Naive thymus-derived CD4-positive, alpha-beta T cell (primary cell): ENCODE results near the gene GNG7. TPM values are rescaled to one million over a fixed set of nuclear protein-coding genes. Genes with fewer than 3 reads are reported as not detected.
A peak's percentile ranks its signal among the peaks of the same experiment; 100 is the strongest.

Experiments used
- ATAC-seq: fragments of 150-1000 bp; cut with Tn5 transposase; 2 replicates; pipeline ENCODE4 v1.10.0; 2021; ENCODE audit warnings: mild to moderate bottlenecking, moderate library complexity
- CTCF ChIA-PET: fragments of 350-600 bp; sonication (Branson Sonifier 250); formaldehyde crosslinking; loops from one replicate; lab custom pipeline; 2021; ENCODE audit warnings: antibody characterized with exemption; lab: Charles Lee
- POLR2A ChIA-PET: fragments of 350-600 bp; sonication (Branson Sonifier 250); formaldehyde crosslinking; loops from one replicate; lab custom pipeline; 2021; ENCODE audit warnings: antibody characterized with exemption, inconsistent platforms; lab: Charles Lee
- DNase-seq, 9 donors: peaks; one replicate each; pipeline versions ENCODE4 v3.0.0 to v3.0.0-alpha.2; 2020 to 2022; ENCODE audit warnings: mixed read lengths in 1 of 9
- H3K27ac ChIP-seq: one replicate; pipeline ENCODE4 v1.7.0; 2013; ENCODE audit warnings: mild to moderate bottlenecking, low read depth, low read length, moderate library complexity
- H3K27me3 ChIP-seq, 2 donors: one replicate each; pipeline ENCODE4 v1.7.0; 2013; ENCODE audit warnings: low read length in 2 of 2, mild to moderate bottlenecking in 2 of 2, moderate library complexity in 2 of 2; ENCODE audit not compliant: control insufficient read depth in 2 of 2, insufficient read depth in 2 of 2
- H3K36me3 ChIP-seq, 3 experiments: 1 replicate in 2 of 3; 2 replicates in 1 of 3; pipeline ENCODE4 v1.7.0; 2013; ENCODE audit warnings: low read length in 3 of 3, mild to moderate bottlenecking in 3 of 3, moderate library complexity in 1 of 3; ENCODE audit not compliant: insufficient read depth in 3 of 3, control insufficient read depth in 2 of 3
- H3K4me1 ChIP-seq, 2 donors: one replicate each; pipeline ENCODE4 v1.7.0; 2013; ENCODE audit warnings: low read length in 2 of 2, mild to moderate bottlenecking in 2 of 2, moderate library complexity in 1 of 2; ENCODE audit not compliant: control insufficient read depth in 2 of 2, insufficient read depth in 2 of 2
- H3K4me3 ChIP-seq: 2 replicates; pipeline ENCODE4 v1.7.0; 2013; ENCODE audit warnings: mild to moderate bottlenecking, low read length
- H3K9me3 ChIP-seq, 3 experiments: 1 replicate in 2 of 3; 2 replicates in 1 of 3; pipeline ENCODE4 v1.7.0; 2013; ENCODE audit warnings: low read length in 3 of 3; ENCODE audit not compliant: control insufficient read depth in 2 of 3
- H3K27ac Mint-ChIP-seq, 9 donors: one replicate each; pipeline ENCODE4 v1.8.0; 2020 to 2022; ENCODE audit warnings: mixed read lengths in 9 of 9, mild to moderate bottlenecking in 8 of 9, moderate library complexity in 5 of 9, inconsistent platforms in 2 of 9
- H3K27me3 Mint-ChIP-seq, 5 donors: one replicate each; pipeline ENCODE4 v1.8.0; 2021 to 2022; ENCODE audit warnings: mixed read lengths in 5 of 5, mild to moderate bottlenecking in 1 of 5
- H3K36me3 Mint-ChIP-seq, 5 donors: one replicate each; pipeline ENCODE4 v1.8.0; 2020 to 2022; ENCODE audit warnings: mixed read lengths in 5 of 5, mild to moderate bottlenecking in 3 of 5, inconsistent platforms in 1 of 5
- H3K4me1 Mint-ChIP-seq, 7 donors: one replicate each; pipeline ENCODE4 v1.8.0; 2020 to 2022; ENCODE audit warnings: mixed read lengths in 7 of 7, mild to moderate bottlenecking in 3 of 7, inconsistent platforms in 1 of 7
- H3K4me3 Mint-ChIP-seq, 10 donors: one replicate each; pipeline ENCODE4 v1.8.0; 2020 to 2022; ENCODE audit warnings: mild to moderate bottlenecking in 10 of 10, mixed read lengths in 10 of 10, moderate library complexity in 6 of 10, inconsistent platforms in 2 of 10
- H3K9me3 Mint-ChIP-seq, 11 donors: one replicate each; pipeline ENCODE4 v1.8.0; 2020 to 2022; ENCODE audit warnings: mixed read lengths in 11 of 11, mild to moderate bottlenecking in 4 of 11, inconsistent platforms in 1 of 11, moderate library complexity in 1 of 11
- intact Hi-C, 2 donors: fragments of 100-400 bp; cut with micrococcal nuclease; formaldehyde crosslinking; loops; one replicate each; pipeline ENCODE4 v1.15.1; 2023
- polyA plus RNA-seq, 2 donors: library from polyadenylated mRNA; unstranded; fragments of 300-500 nt; fragmentation: Illumina TruSeq; gene quantifications; one replicate each; pipeline ENCODE4 v1.2.3, GENCODE V29; 2021
- total RNA-seq, 6 experiments: library from RNA in 5 of 6; stranded (reverse) in 5 of 6; gene quantifications; 1 replicate in 5 of 6; 2 replicates in 1 of 6; pipeline ENCODE4 v1.2.3 and lab custom pipeline; 2021 to 2026

The GNG7 gene
- total and polyA plus RNA-seq, 7 experiments from 2014 or later = 0.31 to 6.8 (median 4.7) TPM

DNA sequence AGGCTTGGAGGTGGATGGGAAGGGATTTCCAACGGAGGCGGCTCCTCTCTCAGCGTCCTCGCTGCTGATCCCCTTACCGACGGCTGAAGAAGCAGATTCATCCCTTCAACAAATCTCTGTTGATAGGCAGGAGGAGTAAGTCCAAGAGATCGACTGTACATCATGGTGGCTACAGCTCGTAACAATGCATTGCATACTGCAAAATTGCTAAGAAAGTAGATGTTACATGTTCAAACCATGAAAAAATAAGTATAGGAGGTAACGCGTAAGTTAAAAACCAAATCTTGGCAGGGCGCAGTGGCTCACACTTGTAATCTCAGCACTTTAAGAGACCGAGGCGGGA, 37.8 kb upstream of the GNG7 start:
- H3K4me1 ChIP-seq = peaks cover 7 to 8% of the 10 kb centered on the region in 2 donors
- peak overlapping the region in 3 of 9 donors; percentile 32 to 43 (median 33) for H3K27ac Mint-ChIP-seq
- no peaks in the 10 kb centered on the region for H3K9me3 ChIP-seq
- intact Hi-C loops = loop anchor here (1.0 to 2.0 kb wide), 7 partner anchors 9 to 313 kb away; partner anchors contain the start of genes GNG7 (in 1 of the 2), SGTA (in 1 of the 2), THOP1 (in 1 of the 2) and TIMM13 (in 1 of the 2)
- H3K4me3 ChIP-seq = peak overlapping the region; percentile 72
- H3K27me3 ChIP-seq = no peaks in the 10 kb centered on the region
- no peaks in the 10 kb centered on the region for H3K9me3 Mint-ChIP-seq
- CTCF ChIA-PET = interaction anchor here (1.4 kb wide), 1 partner anchor 43 kb away, joined by 4 read pairs; the partner anchor contains the start of gene SGTA
- DNase-seq (no peak), ATAC-seq (no peak)
- peaks cover 6 to 18% (median 14%) of the 10 kb centered on the region in 5 donors for H3K27me3 Mint-ChIP-seq
- H3K27ac ChIP-seq = no peak overlapping the region
- peaks cover 0 to 24% (median 0%) of the 10 kb centered on the region in 3 experiments for H3K36me3 ChIP-seq
- H3K4me3 Mint-ChIP-seq = peak overlapping the region; percentile 80 to 90 (median 86)
- H3K36me3 Mint-ChIP-seq = peaks cover 0 to 22% (median 19%) of the 10 kb centered on the region in 5 donors
- peaks cover 5 to 29% (median 24%) of the 10 kb centered on the region in 7 donors for H3K4me1 Mint-ChIP-seq
- POLR2A ChIA-PET = interaction anchor here (1.0 kb wide), 1 partner anchor 101 kb away, joined by 3 read pairs; the partner anchor contains the start of gene ZNF555

DNA sequence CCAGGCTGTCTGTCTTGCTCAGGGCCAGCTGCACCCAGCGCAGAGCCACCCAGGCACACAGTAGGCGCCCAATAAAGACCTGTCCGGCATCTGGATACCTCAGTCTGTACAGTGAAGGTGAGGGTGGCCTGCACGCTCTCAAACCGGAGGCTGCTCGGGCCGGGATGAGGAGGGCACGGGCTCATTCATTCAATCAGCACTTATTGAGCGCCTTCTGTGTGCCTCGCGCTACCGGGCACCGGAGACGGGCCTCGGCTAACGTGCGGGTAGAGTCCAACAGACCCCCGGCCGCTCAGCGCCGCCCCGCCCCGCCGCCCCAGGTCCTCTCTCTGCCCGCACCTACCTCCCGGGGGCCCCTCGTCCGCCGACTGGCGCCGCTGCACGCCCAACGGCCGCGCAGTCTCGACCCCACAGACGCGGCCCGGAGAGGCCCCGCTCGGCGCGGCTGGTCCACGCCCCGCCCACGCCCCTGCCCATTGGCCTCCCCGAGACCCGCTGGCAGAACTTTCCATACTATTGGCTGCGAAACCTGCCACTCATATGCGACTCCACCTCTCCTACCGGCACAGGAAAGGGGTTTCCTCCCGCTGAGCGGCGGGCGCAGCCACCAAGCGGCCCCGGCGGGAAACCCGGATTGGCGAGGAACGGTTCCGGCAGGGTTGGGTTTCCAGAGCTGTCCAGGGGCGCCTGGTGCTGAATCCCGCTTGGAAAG, 37.3 kb upstream of the GNG7 start, which contains the start of gene SLC39A3:
TSS of gene SLC39A3 (minus strand) at position 416 of the 712 bp plus-strand sequence. CDS start 2,760 bp downstream, outside the sequence.
- Mint-ChIP-seq H3K27me3 (peaks cover 6 to 18% (median 14%) of the 10 kb centered on the region in 5 donors), H3K9me3 (no peaks in the 10 kb centered on the region), H3K27ac (peak within 1 kb of the TSS in 8 of 9 donors; percentile 36 to 87 (median 72)), H3K4me1 (peaks cover 8 to 29% (median 24%) of the 10 kb centered on the region in 7 donors), H3K36me3 (peaks cover 2 to 24% (median 23%) of the 10 kb centered on the region in 5 donors), H3K4me3 (peak within 1 kb of the TSS; percentile 80 to 90 (median 86))
- CTCF ChIA-PET = interaction anchor here (0.7 to 1.4 kb wide), 3 partner anchors 8 to 82 kb away, joined by 3 to 4 read pairs (median 4); partner anchors contain the start of gene SGTA
- Histone ChIP-seq H3K27ac (peak within 1 kb of the TSS; percentile 82), H3K4me1 (peaks cover 7 to 8% of the 10 kb centered on the region in 2 donors), H3K36me3 (peaks cover 0 to 29% (median 0%) of the 10 kb centered on the region in 3 experiments), H3K27me3 (no peaks in the 10 kb centered on the region), H3K9me3 (no peaks in the 10 kb centered on the region), H3K4me3 (peak within 1 kb of the TSS; percentile 72)
- intact Hi-C loops = loop anchor here (1.0 to 2.0 kb wide), 7 partner anchors 10 to 312 kb away; partner anchors contain the start of genes GNG7 (in 1 of the 2), SGTA (in 1 of the 2), THOP1 (in 1 of the 2) and TIMM13 (in 1 of the 2)
- ATAC-seq = peak; percentile 100
- POLR2A ChIA-PET = interaction anchor here (0.6 to 1.0 kb wide), 3 partner anchors 28 to 101 kb away, joined by 3 read pairs; partner anchors contain the start of gene ZNF555
- peak; percentile 94 to 99 (median 98) for DNase-seq

DNA sequence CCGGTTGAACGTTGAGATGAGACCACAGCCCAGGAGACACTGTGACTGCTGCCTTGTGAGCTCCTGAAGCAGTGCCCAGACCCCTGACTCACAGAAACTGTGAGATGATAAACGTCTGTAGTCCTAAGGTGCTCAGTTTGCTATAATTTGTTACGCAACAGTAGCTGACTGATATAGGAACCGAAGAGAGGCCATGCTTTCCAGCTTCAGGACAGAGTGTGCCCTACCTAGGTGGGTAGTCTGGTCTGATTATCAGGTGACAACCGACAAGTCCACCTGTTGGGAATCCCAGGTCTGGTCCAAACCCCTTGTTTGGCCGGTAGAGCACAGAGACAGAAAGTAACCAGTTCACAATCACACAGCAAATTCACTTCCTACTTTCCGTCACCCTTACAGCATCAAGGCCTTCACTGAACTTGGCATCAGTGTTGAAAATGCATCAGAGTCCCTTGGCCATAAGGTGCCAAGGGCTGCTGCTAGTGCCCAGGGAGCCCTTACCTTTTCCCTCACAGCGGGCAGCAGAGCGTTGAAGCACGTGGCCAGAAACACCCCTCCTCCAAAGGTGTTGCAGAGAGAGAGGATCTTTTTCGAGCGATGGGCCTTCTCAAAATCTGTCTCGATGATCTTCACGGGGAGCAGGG, 34.2 kb upstream of the GNG7 start:
- H3K4me3 ChIP-seq = no peak overlapping the region
- Mint-ChIP-seq H3K27me3 (peaks cover 0 to 5% (median 0%) of the 10 kb centered on the region in 5 donors), H3K4me3 (peak overlapping the region in 4 of 10 donors; percentile 7 to 58 (median 38)), H3K4me1 (peaks cover 10 to 37% (median 24%) of the 10 kb centered on the region in 7 donors), H3K36me3 (peaks cover 6 to 32% (median 25%) of the 10 kb centered on the region in 5 donors), H3K9me3 (no peaks in the 10 kb centered on the region), H3K27ac (no peak overlapping the region)
- H3K9me3 ChIP-seq = no peaks in the 10 kb centered on the region
- ChIA-PET CTCF (interaction anchor here (0.5 to 1.1 kb wide), 2 partner anchors 13 to 1133 kb away, joined by 4 read pairs; no protein-coding TSS in a partner anchor), POLR2A (no interaction called here)
- ATAC-seq = no peak
- H3K27me3 ChIP-seq = no peaks in the 10 kb centered on the region
- intact Hi-C loops = no loop called here
- H3K4me1 ChIP-seq = peaks cover 7 to 8% of the 10 kb centered on the region in 2 donors
- DNase-seq = no peak
- H3K27ac ChIP-seq = no peak overlapping the region
- peaks cover 0 to 50% (median 0%) of the 10 kb centered on the region in 3 experiments for H3K36me3 ChIP-seq

DNA sequence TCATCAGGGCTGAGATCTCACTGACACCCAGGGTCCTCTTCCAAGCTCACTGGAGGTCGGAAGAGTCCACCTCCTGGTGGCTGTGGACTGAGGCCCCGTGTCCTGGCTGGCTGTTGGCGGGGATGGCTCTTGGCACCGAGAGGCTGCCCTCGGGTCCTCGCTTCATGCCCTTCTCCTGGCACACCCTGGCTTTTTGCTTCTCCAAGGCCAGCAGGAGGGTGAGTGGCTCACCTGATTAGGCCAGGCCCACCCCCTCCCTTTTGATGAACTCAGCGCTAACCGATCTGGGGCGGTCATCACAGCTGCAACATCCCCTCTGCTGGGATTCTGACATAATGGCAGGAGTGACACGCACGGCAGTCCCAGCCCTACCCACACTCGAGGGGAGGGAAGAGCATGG, 32.9 kb upstream of the GNG7 start:
- no peaks in the 10 kb centered on the region for H3K27me3 Mint-ChIP-seq

DNA sequence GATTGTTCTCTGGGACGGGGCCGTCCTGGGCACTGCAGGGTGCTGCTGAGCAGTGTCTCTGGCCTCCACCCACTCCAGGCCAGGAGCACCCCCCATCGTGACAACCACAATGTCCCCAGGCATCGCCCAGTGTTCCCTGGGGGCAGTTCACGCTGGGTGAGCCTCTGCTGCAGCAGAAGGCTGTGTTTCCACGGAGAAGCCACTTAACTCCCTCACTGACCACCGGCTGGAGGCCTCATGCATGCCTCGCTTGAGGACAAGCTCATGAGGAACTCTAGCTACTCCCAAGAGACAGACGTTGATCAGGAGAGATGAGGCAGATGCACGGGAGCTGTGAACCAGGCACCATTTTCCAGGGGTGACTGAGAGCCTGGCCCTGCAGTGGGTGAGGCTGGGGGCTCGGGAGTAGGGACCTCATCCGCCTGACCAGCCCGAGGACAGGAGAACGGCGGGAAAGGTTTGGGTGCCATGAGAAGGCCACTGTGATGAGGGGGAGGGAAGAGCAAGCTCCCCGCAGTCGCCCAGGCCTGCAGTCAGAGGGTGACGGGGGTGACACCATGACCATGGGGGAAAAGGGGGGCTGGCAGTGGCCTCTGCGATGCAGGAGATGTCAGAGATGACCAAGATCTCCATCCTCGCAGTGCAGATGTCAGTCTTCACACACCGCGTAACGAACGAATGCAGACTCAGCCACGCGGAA, 32.2 kb upstream of the GNG7 start:
- Mint-ChIP-seq H3K9me3 (no peaks in the 10 kb centered on the region), H3K4me1 (peaks cover 5 to 32% (median 19%) of the 10 kb centered on the region in 7 donors), H3K27me3 (no peaks in the 10 kb centered on the region), H3K36me3 (peaks cover 6 to 32% (median 25%) of the 10 kb centered on the region in 5 donors), H3K4me3 (peak overlapping the region in 2 of 10 donors; percentile 25 to 37), H3K27ac (no peak overlapping the region)
- Histone ChIP-seq H3K4me3 (no peak overlapping the region), H3K27ac (no peak overlapping the region), H3K9me3 (no peaks in the 10 kb centered on the region), H3K4me1 (peaks cover 3 to 7% of the 10 kb centered on the region in 2 donors), H3K27me3 (no peaks in the 10 kb centered on the region), H3K36me3 (peaks cover 0 to 52% (median 0%) of the 10 kb centered on the region in 3 experiments)
- intact Hi-C loops = no loop called here
- ATAC-seq (no peak), DNase-seq (no peak)
- POLR2A ChIA-PET = no interaction called here
- CTCF ChIA-PET = interaction anchor here (0.7 kb wide), 1 partner anchor 755 kb away, joined by 3 read pairs; no protein-coding TSS in a partner anchor

More for the DNA sequence above, 32.9 kb upstream of the GNG7 start:
- CTCF ChIA-PET = interaction anchor here (0.6 kb wide), 1 partner anchor 45 kb away, joined by 5 read pairs; no protein-coding TSS in a partner anchor
- H3K4me1 ChIP-seq = peaks cover 7% of the 10 kb centered on the region in 2 donors
- ATAC-seq (no peak), DNase-seq (no peak)
- intact Hi-C loops = no loop called here
- POLR2A ChIA-PET = interaction anchor here (0.6 kb wide), 1 partner anchor 19 kb away, joined by 3 read pairs; no protein-coding TSS in a partner anchor
- peaks cover 6 to 32% (median 25%) of the 10 kb centered on the region in 5 donors for H3K36me3 Mint-ChIP-seq
- H3K36me3 ChIP-seq = peaks cover 0 to 53% (median 0%) of the 10 kb centered on the region in 3 experiments
- no peak overlapping the region for H3K4me3 ChIP-seq
- no peak overlapping the region for H3K27ac Mint-ChIP-seq
- H3K27me3 ChIP-seq = no peaks in the 10 kb centered on the region
- no peak overlapping the region for H3K4me3 Mint-ChIP-seq
- H3K4me1 Mint-ChIP-seq = peaks cover 10 to 37% (median 24%) of the 10 kb centered on the region in 7 donors
- no peak overlapping the region for H3K27ac ChIP-seq
- H3K9me3 Mint-ChIP-seq = no peaks in the 10 kb centered on the region
- no peaks in the 10 kb centered on the region for H3K9me3 ChIP-seq
